DND-41 (cell line): ENCODE results near the gene SSX2IP.

Source experiments
- ATAC-seq: fragments of 200-7000 bp; cut with Tn5 transposase; 3 replicates; pipeline ENCODE4 v1.9.1; 2021; ENCODE audit warnings: low read depth; ENCODE audit not compliant: insufficient read depth
- DNase-seq: peaks from one replicate; pipeline ENCODE4 v3.0.0-alpha.2; 2020
- H2AFZ ChIP-seq: 2 replicates; pipeline ENCODE4 v1.6.0; 2012; ENCODE audit warnings: low read depth, low read length
- H3K27ac ChIP-seq: 2 replicates; pipeline ENCODE4 v1.5.1; 2012; ENCODE audit warnings: low read length, inconsistent platforms
- H3K27me3 ChIP-seq: fragments of 200-600 bp; sonication (generic); 2 replicates; pipeline ENCODE4 v1.6.0; 2012; ENCODE audit warnings: low read length, mild to moderate bottlenecking, inconsistent platforms; ENCODE audit not compliant: insufficient read depth, poor library complexity
- H3K36me3 ChIP-seq: 2 replicates; pipeline ENCODE4 v1.5.1; 2012; ENCODE audit warnings: low read length, inconsistent platforms; ENCODE audit not compliant: insufficient read depth
- H3K4me1 ChIP-seq: 2 replicates; pipeline ENCODE4 v1.5.1; 2012; ENCODE audit warnings: mild to moderate bottlenecking, low read length; ENCODE audit not compliant: insufficient read depth
- H3K4me2 ChIP-seq: 2 replicates; pipeline ENCODE4 v1.6.0; 2012; ENCODE audit warnings: mild to moderate bottlenecking, moderate library complexity, low read length, inconsistent platforms; ENCODE audit not compliant: insufficient read depth
- H3K4me3 ChIP-seq, 2 experiments: fragments of 200-600 bp in 1 of 2; shearing (Covaris generic) in 1 of 2; 2 replicates each; pipeline ENCODE4 v1.5.1; 2012 to 2016; ENCODE audit warnings: inconsistent platforms in 2 of 2, low read length in 2 of 2, mild to moderate bottlenecking in 2 of 2, low read depth in 1 of 2, moderate library complexity in 1 of 2
- H3K79me2 ChIP-seq: 2 replicates; pipeline ENCODE4 v1.6.0; 2012; ENCODE audit warnings: low read length, inconsistent platforms; ENCODE audit not compliant: insufficient read depth
- H3K9ac ChIP-seq: 2 replicates; pipeline ENCODE4 v1.6.0; 2012; ENCODE audit warnings: low read depth, mild to moderate bottlenecking, inconsistent platforms, low read length, moderate library complexity
- H3K9me3 ChIP-seq: 2 replicates; pipeline ENCODE4 v1.5.1; 2012; ENCODE audit warnings: low read length, moderate library complexity, mild to moderate bottlenecking, inconsistent platforms; ENCODE audit not compliant: insufficient read depth, severe bottlenecking
- H4K20me1 ChIP-seq: 2 replicates; pipeline ENCODE4 v1.6.0; 2012; ENCODE audit warnings: low read length; ENCODE audit not compliant: insufficient read depth
- CTCF ChIP-seq: IDR thresholded peaks from 2 replicates; pipeline ENCODE4 v1.5.1; 2012; ENCODE audit warnings: borderline replicate concordance, low read length, moderate library complexity, mild to moderate bottlenecking; ENCODE audit not compliant: poor library complexity, severe bottlenecking; ENCODE audit errors: extremely low read depth
- EZH2 ChIP-seq: IDR thresholded peaks from 3 replicates; pipeline ENCODE4 v1.6.1; 2012; ENCODE audit warnings: borderline replicate concordance, low read depth, mild to moderate bottlenecking, moderate library complexity, low read length, inconsistent platforms; ENCODE audit not compliant: severe bottlenecking

SSX2IP gene

DNA sequence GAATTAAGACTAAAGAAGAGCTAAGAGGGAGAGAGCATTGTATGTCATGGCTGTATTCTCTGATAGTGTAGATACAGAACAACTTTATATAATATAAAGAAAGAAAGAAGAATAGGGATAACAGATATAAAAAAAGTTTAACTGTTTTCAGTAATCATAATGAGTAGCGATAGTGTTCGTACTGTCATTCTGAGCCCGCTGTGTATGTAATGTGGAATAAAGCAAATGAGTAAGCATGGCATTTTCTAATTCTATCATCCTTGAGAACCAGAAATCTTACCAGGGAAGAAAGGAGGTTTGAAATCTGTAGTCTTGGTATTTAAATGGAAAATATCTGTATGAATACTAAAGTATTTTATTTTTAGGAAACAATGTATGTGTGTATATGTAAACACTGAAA is 46.7 kb upstream of the SSX2IP start:
- ATAC-seq (no peak), DNase-seq (no peak)
- no peaks in the 10 kb centered on the region for H3K4me1 ChIP-seq
- no peak overlapping the region for H3K27ac ChIP-seq
- no peaks in the 10 kb centered on the region for H3K36me3 ChIP-seq
- TF ChIP-seq EZH2: no peak
- no peak overlapping the region for H2AFZ ChIP-seq
- H3K9ac ChIP-seq: no peak overlapping the region
- H4K20me1 ChIP-seq: no peaks in the 10 kb centered on the region
- H3K4me2 ChIP-seq: no peak overlapping the region
- H3K27me3 ChIP-seq: peaks cover 8% of the 10 kb centered on the region
- H3K79me2 ChIP-seq: no peaks in the 10 kb centered on the region
- H3K9me3 ChIP-seq: no peaks in the 10 kb centered on the region
- H3K4me3 ChIP-seq: no peak overlapping the region

- no peaks in the 10 kb centered on the region for H4K20me1 ChIP-seq
- ATAC-seq: no peak
- no peak overlapping the region for H3K4me2 ChIP-seq
- TF ChIP-seq CTCF (no peak), EZH2 (no peak)
- H3K4me3 ChIP-seq: no peak overlapping the region
- H3K4me1 ChIP-seq: no peaks in the 10 kb centered on the region
- no peak overlapping the region for H3K9ac ChIP-seq
- no peak overlapping the region for H2AFZ ChIP-seq
- no peak for DNase-seq
- H3K9me3 ChIP-seq: no peaks in the 10 kb centered on the region
- H3K79me2 ChIP-seq: no peaks in the 10 kb centered on the region
- no peaks in the 10 kb centered on the region for H3K36me3 ChIP-seq
- H3K27ac ChIP-seq: no peak overlapping the region
- H3K27me3 ChIP-seq: peaks cover 8% of the 10 kb centered on the region
Observed at GRCh38 chr1:84736445-84736844, 46.2 kb upstream of the SSX2IP start.

- TF ChIP-seq CTCF: no peak
- no peak for TF ChIP-seq EZH2
- no peak overlapping the region for H3K4me3 ChIP-seq
- no peaks in the 10 kb centered on the region for H3K79me2 ChIP-seq
- no peaks in the 10 kb centered on the region for H4K20me1 ChIP-seq
- no peak overlapping the region for H3K27ac ChIP-seq
- no peak overlapping the region for H3K9ac ChIP-seq
- no peak for ATAC-seq
- H2AFZ ChIP-seq: no peak overlapping the region
- no peaks in the 10 kb centered on the region for H3K9me3 ChIP-seq
- H3K4me1 ChIP-seq: no peaks in the 10 kb centered on the region
- peaks cover 8% of the 10 kb centered on the region for H3K27me3 ChIP-seq
- DNase-seq: no peak
- no peaks in the 10 kb centered on the region for H3K36me3 ChIP-seq
- H3K4me2 ChIP-seq: no peak overlapping the region
Observed at GRCh38 chr1:84735483-84735882, 45.2 kb upstream of the SSX2IP start.

DNA sequence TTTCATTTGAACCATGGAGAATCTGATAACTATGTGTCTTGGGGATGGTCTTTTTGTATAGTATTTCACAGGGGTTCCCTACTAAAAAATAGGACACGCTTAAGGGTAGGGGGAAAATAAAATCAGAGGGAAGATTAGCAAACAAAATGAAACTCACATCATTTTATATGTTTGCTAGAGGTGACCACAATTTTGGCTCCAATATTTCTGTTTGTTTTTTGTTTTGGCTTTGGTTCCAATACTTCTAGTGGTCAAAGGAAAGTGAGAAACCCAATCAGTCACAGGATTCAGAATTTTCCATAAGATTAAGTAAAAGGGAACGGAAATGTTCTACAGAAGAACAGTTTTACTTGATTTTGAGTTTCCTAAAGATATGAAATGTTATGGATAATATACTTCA is 42.3 kb upstream of the SSX2IP start:
- no peak overlapping the region for H3K4me2 ChIP-seq
- peaks cover 8% of the 10 kb centered on the region for H3K27me3 ChIP-seq
- ATAC-seq: no peak
- no peaks in the 10 kb centered on the region for H3K9me3 ChIP-seq
- H3K4me3 ChIP-seq: no peak overlapping the region
- no peaks in the 10 kb centered on the region for H4K20me1 ChIP-seq
- H3K36me3 ChIP-seq: no peaks in the 10 kb centered on the region
- H3K27ac ChIP-seq: no peak overlapping the region
- H3K79me2 ChIP-seq: no peaks in the 10 kb centered on the region
- DNase-seq: no peak
- H3K4me1 ChIP-seq: no peaks in the 10 kb centered on the region
- H3K9ac ChIP-seq: no peak overlapping the region
- no peak overlapping the region for H2AFZ ChIP-seq
- no peak for TF ChIP-seq CTCF
- TF ChIP-seq EZH2: no peak
